GM19328 (cell line): ENCODE results near the gene GCN1.
A peak's percentile ranks its signal among the peaks of the same experiment; 100 is the strongest.

Source experiments
- ATAC-seq: cut with Tn5 transposase; IDR thresholded peaks from one replicate; pipeline ENCODE4 v1.9.1; 2021; ENCODE audit warnings: mild to moderate bottlenecking, moderate library complexity; ENCODE audit not compliant: unreplicated experiment

GCN1 gene

GRCh38 chr12:120118321-120119061, 76.0 kb downstream of the GCN1 start:
- ATAC-seq, result no peak

- no peak for ATAC-seq
Observed at GRCh38 chr12:120117961-120118320, 76.6 kb downstream of the GCN1 start.

DNA sequence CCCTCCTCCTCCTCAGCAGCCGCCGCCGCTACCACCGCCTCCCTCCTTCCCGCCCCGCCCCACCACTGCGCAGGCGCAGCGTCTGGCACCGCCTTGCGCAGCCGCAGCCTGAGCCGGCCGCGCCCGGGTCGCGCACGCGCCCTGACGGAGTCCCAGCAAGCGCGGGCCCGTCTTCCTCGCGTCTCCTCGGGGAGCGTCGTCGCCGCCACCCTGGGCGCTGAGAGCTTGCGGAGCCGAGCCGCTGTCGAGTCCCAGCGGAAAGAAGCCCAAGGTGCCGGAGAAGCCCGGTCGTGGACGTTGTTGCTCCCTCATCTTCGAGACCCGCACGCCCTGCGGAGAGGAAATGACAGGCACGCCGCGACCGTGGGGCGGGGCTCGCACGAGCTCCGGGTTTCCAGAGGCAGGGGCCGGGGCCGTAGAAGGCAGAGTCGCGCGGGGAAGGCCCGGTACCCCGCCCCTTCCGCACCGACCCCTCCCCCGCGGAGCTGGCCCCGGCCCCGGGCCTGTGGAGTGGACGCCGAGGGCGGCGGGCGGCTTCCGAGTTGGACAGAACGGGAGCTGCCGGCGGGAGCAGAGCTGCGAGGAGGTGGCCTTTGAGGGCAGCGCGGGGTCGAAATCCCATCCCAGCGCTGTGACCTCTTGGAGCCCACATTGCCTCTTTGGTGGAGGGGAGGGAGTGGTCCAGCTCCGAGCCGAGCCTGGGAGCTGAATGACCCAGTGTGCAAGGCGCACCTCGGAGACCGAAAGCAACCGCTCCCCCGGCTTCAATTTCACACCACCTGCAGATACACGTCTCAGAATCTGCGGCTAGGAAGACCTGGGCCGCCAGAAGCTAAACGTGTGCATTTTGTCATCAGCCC, 77.5 kb downstream of the GCN1 start:
- ATAC-seq, result peak; percentile 45

GRCh38 chr12:120116441-120116791, 78.1 kb downstream of the GCN1 start, which contains the start of gene RAB35:
TSS of gene RAB35 (minus strand) at chr12:120116753. CDS start at chr12:120116650, 103 bp downstream.
- no peak for ATAC-seq

DNA sequence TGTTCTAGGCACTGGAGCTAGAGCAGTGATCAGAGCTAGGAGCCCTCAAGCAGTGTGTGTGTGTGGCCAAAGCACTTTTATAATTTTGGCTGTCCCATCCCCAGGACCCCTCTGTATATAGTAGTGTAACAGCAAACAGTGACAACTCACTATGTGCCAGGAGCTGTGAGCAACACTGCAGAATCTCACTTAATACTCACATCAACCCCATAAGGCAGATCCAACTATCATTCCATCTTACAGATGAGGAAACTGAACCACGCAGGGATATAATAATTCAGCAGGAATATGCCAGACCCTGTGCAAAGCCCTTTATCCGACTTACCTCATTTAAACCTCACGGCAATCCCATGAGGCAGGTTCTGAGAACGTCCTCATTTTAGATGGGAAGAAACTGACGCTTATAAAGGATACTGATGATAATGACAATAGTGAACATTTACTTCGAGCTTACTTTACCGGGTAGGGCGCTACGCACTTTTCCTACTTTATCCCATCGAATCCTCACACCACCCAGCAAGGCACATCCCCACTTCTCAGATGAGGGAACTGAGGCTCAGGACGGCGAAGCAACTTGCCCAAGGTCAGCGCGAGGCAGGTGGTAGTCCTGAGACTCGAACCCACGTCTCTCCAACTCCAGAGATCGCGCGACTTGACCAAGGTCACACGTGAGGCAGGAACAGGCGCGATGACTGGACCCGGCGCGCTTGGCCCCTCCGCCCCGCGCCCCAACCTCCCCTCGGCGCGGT, 78.6 kb downstream of the GCN1 start:
- ATAC-seq, result no peak

DNA sequence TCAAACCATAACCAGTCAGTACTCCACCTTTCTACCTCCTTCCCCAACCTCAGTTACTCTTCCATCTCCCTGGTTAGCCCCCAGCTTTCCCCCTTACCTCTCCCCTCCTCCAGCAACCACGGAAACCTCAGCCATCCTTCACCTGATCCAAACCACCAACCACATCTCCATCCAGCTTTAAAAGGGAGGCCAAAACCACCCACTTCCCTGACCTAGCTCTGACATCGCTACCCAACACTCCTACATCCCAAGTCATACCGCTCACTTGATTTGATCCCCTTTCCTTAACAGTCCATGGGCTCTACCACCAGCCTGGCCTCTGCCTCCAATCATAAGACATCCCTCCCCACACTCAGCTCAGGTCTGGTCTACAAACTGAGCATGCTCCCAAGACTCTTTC, 79.4 kb downstream of the GCN1 start:
- ATAC-seq, result no peak

GRCh38 chr12:120110550-120111501, 83.7 kb downstream of the GCN1 start:
- ATAC-seq, result no peak

- ATAC-seq, result no peak
Observed at GRCh38 chr12:120109570-120110267, 84.8 kb downstream of the GCN1 start.

GRCh38 chr12:120106151-120106550, 88.4 kb downstream of the GCN1 start:
- ATAC-seq, result no peak

GRCh38 chr12:120103371-120103770, 91.1 kb downstream of the GCN1 start:
- no peak for ATAC-seq

GRCh38 chr12:120103044-120103338, 91.5 kb downstream of the GCN1 start:
- ATAC-seq, result no peak

DNA sequence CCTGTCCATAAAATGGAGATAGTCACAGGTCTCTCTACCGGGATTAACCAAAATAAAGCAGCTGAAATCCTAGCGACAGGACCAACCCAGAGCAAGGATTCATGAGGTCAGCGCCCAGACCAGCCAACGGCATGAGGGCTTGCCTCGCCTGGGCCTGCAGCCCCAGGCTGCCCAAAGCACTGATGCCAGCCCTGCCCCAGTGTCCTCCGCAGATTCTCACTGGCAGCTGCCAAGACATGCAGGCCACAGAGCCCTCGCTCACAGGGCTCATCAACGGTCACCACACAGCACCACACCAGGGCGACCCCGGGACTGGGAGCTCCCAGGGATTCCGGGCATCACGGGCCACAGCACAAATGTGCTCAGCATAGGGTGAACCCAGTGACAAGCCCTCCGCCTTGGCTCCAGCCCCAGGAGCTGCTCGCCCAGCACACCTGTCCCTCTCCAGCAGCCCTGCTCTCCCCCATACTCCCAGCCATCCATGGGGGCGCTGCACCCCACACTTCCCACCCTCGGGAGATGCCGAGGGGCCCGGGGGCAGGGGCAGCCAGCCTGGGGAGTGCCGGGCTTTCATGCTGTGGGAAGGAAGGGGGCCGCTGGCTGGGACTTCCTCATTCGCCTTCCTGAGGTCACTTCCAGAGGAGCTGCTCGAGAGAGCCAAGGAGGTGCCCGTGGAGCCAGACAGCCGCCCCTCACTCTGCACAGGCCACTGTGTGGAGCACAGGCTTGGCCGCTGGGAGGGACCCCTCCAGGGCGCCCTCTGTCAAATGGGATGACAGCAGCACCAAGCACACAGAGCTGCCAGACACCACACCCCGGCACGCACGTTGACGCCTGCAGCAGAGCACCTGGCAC, 92.1 kb downstream of the GCN1 start:
- ATAC-seq, result no peak

GRCh38 chr12:120101617-120102016, 92.9 kb downstream of the GCN1 start:
- no peak for ATAC-seq

DNA sequence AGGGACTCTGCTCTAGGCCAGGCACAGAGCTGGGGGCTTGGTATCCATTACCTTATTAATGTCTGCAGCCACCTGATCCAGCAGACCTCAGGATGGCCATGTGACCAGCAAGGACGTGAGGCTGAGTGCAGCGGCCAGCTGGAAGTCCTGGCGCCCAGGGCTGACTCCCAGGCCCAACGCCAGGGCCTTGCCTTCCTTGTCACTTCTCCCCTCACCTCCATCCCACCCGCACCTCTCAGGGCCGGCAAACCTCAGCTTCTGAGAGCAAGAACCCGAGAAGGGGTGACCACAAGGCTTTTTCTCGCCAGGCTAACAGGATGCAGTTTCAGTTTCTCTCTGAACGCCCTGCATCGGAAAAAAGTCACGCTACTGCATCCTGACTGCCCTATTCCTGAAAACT, 93.3 kb downstream of the GCN1 start:
- no peak for ATAC-seq

- no peak for ATAC-seq
Observed at GRCh38 chr12:120100630-120101029, 93.9 kb downstream of the GCN1 start.

DNA sequence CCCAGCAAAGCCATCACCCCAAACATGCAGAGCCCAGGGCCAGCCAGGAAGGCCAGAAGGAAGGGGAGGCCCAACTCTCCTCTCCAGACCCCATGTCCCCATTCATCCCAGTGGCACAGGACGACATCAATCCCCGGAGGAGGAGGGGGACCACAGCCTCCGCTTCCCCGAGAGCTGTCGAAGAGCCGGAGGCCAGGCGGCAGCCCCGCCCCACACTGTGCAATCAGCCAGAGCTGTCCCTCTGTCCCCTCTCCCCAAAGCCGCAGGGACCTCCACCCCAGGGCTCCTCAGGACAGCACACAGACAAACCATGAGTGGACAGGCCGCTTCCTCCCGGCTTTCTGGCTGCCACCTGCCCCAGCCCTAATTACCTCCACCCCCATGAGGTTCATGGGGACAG, 94.8 kb downstream of the GCN1 start:
- no peak for ATAC-seq

- no peak for ATAC-seq
Observed at GRCh38 chr12:120098756-120099470, 95.6 kb downstream of the GCN1 start.

- ATAC-seq, result no peak
Observed at GRCh38 chr12:120096671-120097202, 97.8 kb downstream of the GCN1 start.
